Fibroblast of the conjunctiva (primary cell): Measurements from ENCODE around the gene ASH1L.
"Not testable (repeated sequence)": the region's sequence is repeated elsewhere in the genome, so short reads cannot be mapped to it uniquely, and the experiment has no call there.

Source experiments
- DNase-seq: peaks from one replicate; pipeline ENCODE4 v3.0.0-alpha.2; 2010; ENCODE audit warnings: low read depth

The ASH1L gene

DNA sequence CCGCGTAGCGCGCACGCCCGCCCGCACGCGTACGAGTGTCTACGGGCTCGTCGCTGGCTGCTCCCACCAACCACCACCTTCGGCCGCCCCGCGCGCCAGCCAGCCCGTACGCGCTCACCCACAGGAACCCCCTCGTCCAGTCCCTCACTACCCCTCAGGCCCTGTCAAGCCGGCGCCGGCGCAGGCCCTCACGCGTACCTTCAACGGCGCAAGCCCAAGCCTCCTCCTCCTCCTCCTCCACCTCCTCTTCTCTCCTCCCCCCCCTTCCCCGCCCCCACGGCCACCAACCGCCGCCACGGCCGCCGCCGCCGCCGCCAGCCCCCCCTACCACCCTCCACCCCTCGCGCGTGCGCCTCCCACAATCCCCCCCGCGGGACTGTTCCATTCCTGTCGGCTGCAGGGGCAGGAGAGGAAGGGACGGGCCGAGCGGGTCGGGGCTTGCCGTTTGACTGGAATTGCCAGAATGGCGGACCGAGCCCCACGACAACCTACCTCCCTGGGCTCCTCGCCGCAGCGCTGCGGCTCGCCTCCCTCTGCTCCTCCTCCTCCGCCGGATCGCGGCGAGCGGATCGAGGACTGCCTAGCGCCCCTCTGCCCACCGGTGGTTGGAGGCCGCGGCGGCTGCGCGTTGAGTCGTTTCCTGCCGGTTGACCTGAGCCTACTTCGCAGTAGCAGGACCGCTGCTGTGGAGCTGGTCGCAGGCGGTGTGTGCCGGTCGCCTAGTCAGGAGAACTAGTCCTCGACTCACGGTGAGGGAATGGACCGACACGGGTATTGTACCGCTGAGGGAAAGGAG, at the start of gene ASH1L:
ASH1L (minus strand) TSS at position 223 of the 796 bp plus-strand sequence. CDS start 41,284 bp downstream, outside the sequence.
- peak; percentile 75 for DNase-seq

GRCh38 chr1:155610257-155610647, 47.6 kb upstream of the ASH1L start:
- DNase-seq: not testable (repeated sequence)

- peak; percentile 95 for DNase-seq
Measured at GRCh38 chr1:155609515-155610256, 47.1 kb upstream of the ASH1L start, which contains the start of gene MSTO1. TSS of gene MSTO1 (plus strand) at chr1:155610218. CDS start at chr1:155610249, 31 bp downstream.

GRCh38 chr1:155608888-155609225, 46.3 kb upstream of the ASH1L start:
- DNase-seq: no peak

GRCh38 chr1:155607708-155608107, 45.1 kb upstream of the ASH1L start:
- DNase-seq: no peak

- DNase-seq: not testable (repeated sequence)
Measured at GRCh38 chr1:155599828-155600572, 37.4 kb upstream of the ASH1L start.

DNA sequence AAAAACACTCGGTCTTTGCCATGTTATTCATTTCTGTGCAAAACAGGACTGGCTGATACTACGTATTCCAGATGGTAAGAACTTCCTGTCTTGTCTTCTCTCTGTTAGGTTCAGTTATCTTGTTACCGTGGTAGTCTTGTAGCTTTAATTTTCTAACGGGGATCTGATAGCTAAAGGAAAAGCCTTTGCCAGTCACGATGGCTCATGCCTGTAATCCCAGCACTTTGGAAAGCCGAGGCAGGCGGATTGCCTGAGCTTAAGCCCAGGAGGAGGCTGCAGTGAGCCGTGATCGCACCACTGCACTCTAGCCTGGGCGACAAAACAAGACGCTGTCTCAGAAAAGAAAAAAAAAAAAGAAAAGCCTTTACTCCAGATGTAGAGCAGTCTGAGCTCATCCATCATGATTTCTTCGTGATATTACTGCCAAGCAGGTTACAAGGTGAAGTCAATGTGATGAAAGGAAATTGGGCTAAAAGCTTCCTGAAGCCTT, 36.3 kb upstream of the ASH1L start:
- peak; percentile 20 for DNase-seq

DNA sequence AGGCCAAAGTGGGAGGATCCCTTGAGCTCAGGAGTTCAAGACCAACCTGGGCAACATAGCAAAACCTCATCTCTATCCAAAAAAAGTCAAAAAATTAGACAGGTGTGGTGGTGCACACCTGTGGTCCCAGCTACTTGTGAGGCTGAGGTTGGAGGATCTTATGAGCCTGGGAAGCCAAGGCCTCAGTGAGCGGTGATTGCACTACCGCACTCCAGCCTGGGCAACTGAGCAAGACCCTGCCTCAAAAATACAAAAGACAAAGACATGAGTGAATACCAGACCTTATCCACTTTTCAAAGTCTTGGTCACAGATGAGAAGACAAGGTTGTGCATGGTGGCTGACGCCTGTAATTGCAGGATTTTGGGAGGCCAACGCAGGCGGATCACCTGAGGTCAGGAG, 34.3 kb upstream of the ASH1L start:
- no peak for DNase-seq

- not testable (repeated sequence) for DNase-seq
Measured at GRCh38 chr1:155595877-155596474, 33.4 kb upstream of the ASH1L start.

GRCh38 chr1:155591770-155592169, 29.2 kb upstream of the ASH1L start:
- peak; percentile 49 for DNase-seq

GRCh38 chr1:155590516-155591247, 28.1 kb upstream of the ASH1L start:
- DNase-seq: not testable (repeated sequence)

- DNase-seq: not testable (repeated sequence)
Measured at GRCh38 chr1:155589282-155589681, 26.7 kb upstream of the ASH1L start.

DNA sequence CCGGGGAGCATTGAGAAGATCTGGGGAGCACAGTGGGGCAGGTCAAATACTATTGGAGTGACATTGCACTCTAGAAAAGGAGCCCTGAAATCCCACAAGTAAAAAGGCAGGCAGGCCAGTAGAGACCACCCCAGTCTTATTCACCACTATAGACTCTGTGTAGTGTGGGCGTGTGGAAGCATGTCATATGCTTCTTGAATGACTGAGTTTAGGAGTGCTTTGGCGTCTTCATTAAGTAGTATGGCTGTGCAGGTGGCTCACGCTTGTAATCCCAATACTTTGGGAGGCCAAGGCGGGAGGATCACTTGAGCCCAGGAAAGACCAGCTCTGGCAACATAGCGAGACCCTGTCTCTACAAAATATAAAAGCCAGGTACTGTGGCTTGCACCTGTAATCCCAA, 21.2 kb upstream of the ASH1L start:
- not testable (repeated sequence) for DNase-seq

GRCh38 chr1:155575608-155576007, 13.0 kb upstream of the ASH1L start:
- DNase-seq: not testable (repeated sequence)

GRCh38 chr1:155574077-155574476, 11.5 kb upstream of the ASH1L start:
- DNase-seq: no peak

GRCh38 chr1:155570593-155570990, 8.0 kb upstream of the ASH1L start:
- DNase-seq: no peak

DNA sequence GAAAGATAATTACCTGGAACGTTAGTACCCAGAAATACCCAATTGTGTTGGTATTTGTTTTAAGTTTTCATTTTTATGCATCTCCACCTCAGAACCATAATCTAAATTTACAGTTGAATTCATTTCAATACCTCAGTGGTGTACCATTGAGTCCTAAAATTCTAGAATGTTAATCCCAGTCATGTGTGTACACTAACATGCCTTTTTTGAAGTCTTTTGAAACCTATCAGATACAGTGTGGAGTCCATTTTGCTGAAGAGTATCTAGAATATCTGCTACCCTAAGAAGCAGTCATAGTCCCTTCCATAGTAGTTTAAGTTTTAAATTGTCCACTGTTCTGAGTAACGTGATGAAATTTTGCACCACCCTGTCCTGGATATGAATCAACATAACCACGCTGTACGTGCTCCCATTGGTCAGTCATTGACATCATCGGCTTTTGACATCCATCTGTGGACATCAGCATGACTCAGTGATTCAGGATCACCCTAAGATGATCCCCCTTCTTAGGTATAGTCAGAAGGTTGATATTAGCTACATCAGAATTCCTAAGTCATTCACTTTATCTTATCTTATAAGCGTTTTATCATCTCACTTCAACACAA, 7.5 kb upstream of the ASH1L start:
- DNase-seq: peak; percentile 8

- not testable (repeated sequence) for DNase-seq
Measured at GRCh38 chr1:155563377-155564022, 897 bp upstream of the ASH1L start.

DNA sequence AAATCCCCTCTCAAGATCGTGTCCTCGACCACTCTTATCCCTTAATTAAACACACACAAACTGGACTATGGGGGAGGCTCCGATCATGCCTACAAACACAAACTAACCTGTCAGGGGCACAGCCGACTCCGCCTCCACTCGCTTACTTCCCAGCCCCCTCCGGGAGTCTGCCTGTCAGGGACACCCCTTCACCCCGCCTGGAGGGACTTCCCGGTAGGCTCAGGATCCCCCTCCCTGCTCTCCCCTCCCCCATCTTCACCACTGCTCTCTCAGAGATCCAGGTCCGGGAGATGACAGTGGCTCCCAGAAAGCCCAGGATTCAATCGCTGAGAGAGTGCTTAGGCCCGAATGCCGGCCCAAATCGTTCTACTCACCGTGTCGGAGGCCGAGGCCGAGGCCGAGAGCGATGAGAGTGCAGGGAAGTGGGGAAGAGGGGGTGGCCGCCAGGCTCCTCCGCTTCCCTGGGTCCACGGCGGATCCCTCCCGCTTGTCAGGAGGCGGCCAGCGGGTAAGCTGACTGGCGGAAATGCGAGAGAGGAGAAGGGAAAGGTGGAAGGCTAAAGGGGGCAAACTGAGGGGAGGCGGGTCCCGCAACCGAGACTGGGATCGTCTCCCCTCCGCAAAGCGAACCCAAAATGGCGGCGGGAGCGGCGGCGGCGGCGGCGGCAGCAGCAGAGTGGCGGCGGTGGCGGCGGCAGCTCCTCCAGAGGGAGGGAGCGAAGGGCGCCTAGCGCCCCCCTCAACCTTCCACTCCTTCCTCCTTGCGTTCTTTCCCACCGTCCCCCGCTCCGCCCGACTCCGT, 623 bp downstream of the ASH1L start:
- DNase-seq: peak; percentile 3
